OCI-LY3 (cell line): ENCODE data around the gene TTC22.

Experiments used
- EZH2phosphoT487 ChIP-seq: fragments of 200-600 bp; shearing (Covaris generic); IDR thresholded peaks from 2 replicates; pipeline ENCODE4 v1.6.1; 2018; ENCODE audit warnings: antibody characterized with exemption, mixed run types, low read depth
- TF ChIP-seq, protein P1 (sequence below): fragments of 200-600, 300-600 bp; sonication (generic); IDR thresholded peaks from 2 replicates; pipeline ENCODE4 v1.5.1; 2014; ENCODE audit warnings: antibody characterized with exemption, low read length, low read depth

GRCh38 chr1:54764133-54764921 is 36.8 kb downstream of the TTC22 start, which contains the start of gene PARS2:
- TF ChIP-seq, protein P1, sequence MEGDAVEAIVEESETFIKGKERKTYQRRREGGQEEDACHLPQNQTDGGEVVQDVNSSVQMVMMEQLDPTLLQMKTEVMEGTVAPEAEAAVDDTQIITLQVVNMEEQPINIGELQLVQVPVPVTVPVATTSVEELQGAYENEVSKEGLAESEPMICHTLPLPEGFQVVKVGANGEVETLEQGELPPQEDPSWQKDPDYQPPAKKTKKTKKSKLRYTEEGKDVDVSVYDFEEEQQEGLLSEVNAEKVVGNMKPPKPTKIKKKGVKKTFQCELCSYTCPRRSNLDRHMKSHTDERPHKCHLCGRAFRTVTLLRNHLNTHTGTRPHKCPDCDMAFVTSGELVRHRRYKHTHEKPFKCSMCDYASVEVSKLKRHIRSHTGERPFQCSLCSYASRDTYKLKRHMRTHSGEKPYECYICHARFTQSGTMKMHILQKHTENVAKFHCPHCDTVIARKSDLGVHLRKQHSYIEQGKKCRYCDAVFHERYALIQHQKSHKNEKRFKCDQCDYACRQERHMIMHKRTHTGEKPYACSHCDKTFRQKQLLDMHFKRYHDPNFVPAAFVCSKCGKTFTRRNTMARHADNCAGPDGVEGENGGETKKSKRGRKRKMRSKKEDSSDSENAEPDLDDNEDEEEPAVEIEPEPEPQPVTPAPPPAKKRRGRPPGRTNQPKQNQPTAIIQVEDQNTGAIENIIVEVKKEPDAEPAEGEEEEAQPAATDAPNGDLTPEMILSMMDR, result no peak
- TF ChIP-seq EZH2phosphoT487, result no peak
